Parathyroid adenoma (tissue), 2 donors: ENCODE results near the gene MKX.

ENCODE experiments used
- H2AFZ ChIP-seq: fragments of 300-600 bp; sonication (generic); one replicate; pipeline ENCODE4 v1.7.0; 2017; ENCODE audit warnings: antibody characterized with exemption, mild to moderate bottlenecking
- H3K27ac ChIP-seq: fragments of 300-600 bp; sonication (generic); one replicate; pipeline ENCODE4 v1.7.0; 2017
- H3K27me3 ChIP-seq: fragments of 300-600 bp; sonication (generic); one replicate; pipeline ENCODE4 v1.7.0; 2017; ENCODE audit warnings: low read length; ENCODE audit not compliant: control insufficient read depth, insufficient read depth
- H3K36me3 ChIP-seq: fragments of 300-600 bp; sonication (generic); one replicate; pipeline ENCODE4 v1.7.0; 2017; ENCODE audit warnings: low read length; ENCODE audit not compliant: control insufficient read depth, insufficient read depth
- H3K4me1 ChIP-seq: fragments of 300-600 bp; sonication (generic); one replicate; pipeline ENCODE4 v1.7.0; 2017; ENCODE audit warnings: control low read depth
- H3K4me2 ChIP-seq: fragments of 300-600 bp; sonication (generic); one replicate; pipeline ENCODE4 v1.7.0; 2017; ENCODE audit warnings: low read length
- H3K4me3 ChIP-seq: fragments of 300-600 bp; sonication (generic); one replicate; pipeline ENCODE4 v1.7.0; 2017; ENCODE audit warnings: low read depth, low read length
- H3K79me2 ChIP-seq: fragments of 300-600 bp; sonication (generic); one replicate; pipeline ENCODE4 v1.7.0; 2017; ENCODE audit warnings: control low read depth
- H3K9ac ChIP-seq: fragments of 300-600 bp; sonication (generic); one replicate; pipeline ENCODE4 v1.7.0; 2017; ENCODE audit warnings: mild to moderate bottlenecking
- H3K9me3 ChIP-seq: fragments of 300-600 bp; sonication (generic); one replicate; pipeline ENCODE4 v1.7.0; 2017; ENCODE audit warnings: low read length; ENCODE audit not compliant: control insufficient read depth
- CTCF ChIP-seq: fragments of 300-600 bp; sonication (generic); IDR thresholded peaks from one replicate; pipeline ENCODE4 v1.7.0; 2017; ENCODE audit warnings: antibody characterized with exemption, mild to moderate bottlenecking
- donor health status: primary hyperparathyroidism.

MKX gene

GRCh38 chr10:27638071-27638750 lies 107.4 kb downstream of the MKX start:
- Histone ChIP-seq H3K4me2 (no peak overlapping the region), H3K4me3 (no peak overlapping the region), H2AFZ (no peak overlapping the region), H3K79me2 (no peaks in the 10 kb centered on the region), H3K36me3 (no peaks in the 10 kb centered on the region), H3K9me3 (no peaks in the 10 kb centered on the region), H3K4me1 (no peaks in the 10 kb centered on the region), H3K27me3 (no peaks in the 10 kb centered on the region), H3K9ac (no peak overlapping the region), H3K27ac (no peak overlapping the region)
- TF ChIP-seq CTCF = no peak

- no peak overlapping the region for H3K9ac ChIP-seq
- H3K4me1 ChIP-seq = no peaks in the 10 kb centered on the region
- no peak overlapping the region for H2AFZ ChIP-seq
- H3K79me2 ChIP-seq = no peaks in the 10 kb centered on the region
- no peaks in the 10 kb centered on the region for H3K9me3 ChIP-seq
- H3K36me3 ChIP-seq = no peaks in the 10 kb centered on the region
- no peak overlapping the region for H3K27ac ChIP-seq
- no peak overlapping the region for H3K4me2 ChIP-seq
- no peaks in the 10 kb centered on the region for H3K27me3 ChIP-seq
- no peak overlapping the region for H3K4me3 ChIP-seq
- TF ChIP-seq CTCF = no peak
These were observed 108.0 kb downstream of the MKX start for GRCh38 chr10:27637601-27638000.

GRCh38 chr10:27636816-27637215 lies 108.8 kb downstream of the MKX start:
- no peak overlapping the region for H3K4me3 ChIP-seq
- no peaks in the 10 kb centered on the region for H3K79me2 ChIP-seq
- H2AFZ ChIP-seq = no peak overlapping the region
- H3K4me1 ChIP-seq = no peaks in the 10 kb centered on the region
- H3K4me2 ChIP-seq = no peak overlapping the region
- H3K27ac ChIP-seq = no peak overlapping the region
- H3K27me3 ChIP-seq = no peaks in the 10 kb centered on the region
- H3K36me3 ChIP-seq = no peaks in the 10 kb centered on the region
- H3K9ac ChIP-seq = no peak overlapping the region
- no peaks in the 10 kb centered on the region for H3K9me3 ChIP-seq
- no peak for TF ChIP-seq CTCF

- H3K4me2 ChIP-seq = no peak overlapping the region
- no peaks in the 10 kb centered on the region for H3K79me2 ChIP-seq
- TF ChIP-seq CTCF = no peak
- H3K4me3 ChIP-seq = no peak overlapping the region
- H3K4me1 ChIP-seq = no peaks in the 10 kb centered on the region
- no peak overlapping the region for H2AFZ ChIP-seq
- no peaks in the 10 kb centered on the region for H3K9me3 ChIP-seq
- H3K36me3 ChIP-seq = no peaks in the 10 kb centered on the region
- H3K27ac ChIP-seq = no peak overlapping the region
- H3K9ac ChIP-seq = no peak overlapping the region
- no peaks in the 10 kb centered on the region for H3K27me3 ChIP-seq
These were observed 109.8 kb downstream of the MKX start for GRCh38 chr10:27635699-27636270.

GRCh38 chr10:27635290-27635689 lies 110.3 kb downstream of the MKX start:
- H3K36me3 ChIP-seq = no peaks in the 10 kb centered on the region
- H3K27ac ChIP-seq = no peak overlapping the region
- H3K27me3 ChIP-seq = no peaks in the 10 kb centered on the region
- no peak overlapping the region for H2AFZ ChIP-seq
- H3K4me1 ChIP-seq = no peaks in the 10 kb centered on the region
- H3K79me2 ChIP-seq = no peaks in the 10 kb centered on the region
- no peak overlapping the region for H3K4me2 ChIP-seq
- no peak overlapping the region for H3K4me3 ChIP-seq
- H3K9ac ChIP-seq = no peak overlapping the region
- H3K9me3 ChIP-seq = no peaks in the 10 kb centered on the region
- TF ChIP-seq CTCF = no peak
